ENCODE data around the gene FABP3.

FABP3 gene

DNA sequence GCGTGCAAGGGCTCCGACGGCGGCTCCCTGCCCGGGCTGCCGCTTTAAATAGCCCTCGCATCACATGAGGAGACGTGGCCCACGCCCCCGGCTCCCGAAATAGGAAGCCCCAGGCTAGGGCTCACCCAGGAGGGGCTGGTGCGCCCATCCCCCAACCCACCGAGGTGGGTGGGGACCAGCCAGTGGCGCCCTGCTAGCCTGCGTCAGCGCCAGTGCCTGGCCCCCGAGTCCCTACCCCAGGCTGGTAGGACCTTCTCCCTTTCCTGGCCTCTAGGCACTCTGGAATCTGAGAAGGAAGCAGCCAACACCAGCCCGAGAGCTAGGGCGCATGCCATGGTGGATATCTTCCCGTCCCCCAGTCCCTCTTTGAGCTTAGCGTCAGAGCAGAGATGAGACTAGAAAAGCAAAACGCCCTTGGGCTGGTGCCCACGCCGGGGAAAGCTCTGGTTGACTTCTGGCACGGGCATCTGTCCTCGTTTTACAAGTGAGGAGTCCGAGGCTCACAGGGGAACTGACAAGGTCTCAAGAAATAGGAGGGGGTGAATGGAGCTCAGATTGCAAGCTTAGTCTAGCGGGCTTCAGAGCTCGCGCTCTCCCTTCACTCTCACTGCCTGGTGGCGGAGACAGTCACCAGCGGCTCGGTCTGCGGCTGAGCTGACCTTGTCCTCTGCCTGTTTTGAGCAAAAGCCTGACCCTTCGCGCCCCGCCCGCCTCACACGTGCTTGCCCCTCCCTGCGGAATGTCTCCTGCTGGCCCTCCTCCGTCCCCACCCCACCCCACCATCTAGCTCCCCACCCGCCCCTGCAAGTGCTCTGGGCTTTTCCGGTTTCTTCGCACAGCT is at the start of gene FABP3:
Gene FABP3, minus strand, starts transcription at position 21 of the 841 bp plus-strand sequence. CDS start 62 bp downstream, outside the sequence.
- no peak for FAIRE-seq

DNA sequence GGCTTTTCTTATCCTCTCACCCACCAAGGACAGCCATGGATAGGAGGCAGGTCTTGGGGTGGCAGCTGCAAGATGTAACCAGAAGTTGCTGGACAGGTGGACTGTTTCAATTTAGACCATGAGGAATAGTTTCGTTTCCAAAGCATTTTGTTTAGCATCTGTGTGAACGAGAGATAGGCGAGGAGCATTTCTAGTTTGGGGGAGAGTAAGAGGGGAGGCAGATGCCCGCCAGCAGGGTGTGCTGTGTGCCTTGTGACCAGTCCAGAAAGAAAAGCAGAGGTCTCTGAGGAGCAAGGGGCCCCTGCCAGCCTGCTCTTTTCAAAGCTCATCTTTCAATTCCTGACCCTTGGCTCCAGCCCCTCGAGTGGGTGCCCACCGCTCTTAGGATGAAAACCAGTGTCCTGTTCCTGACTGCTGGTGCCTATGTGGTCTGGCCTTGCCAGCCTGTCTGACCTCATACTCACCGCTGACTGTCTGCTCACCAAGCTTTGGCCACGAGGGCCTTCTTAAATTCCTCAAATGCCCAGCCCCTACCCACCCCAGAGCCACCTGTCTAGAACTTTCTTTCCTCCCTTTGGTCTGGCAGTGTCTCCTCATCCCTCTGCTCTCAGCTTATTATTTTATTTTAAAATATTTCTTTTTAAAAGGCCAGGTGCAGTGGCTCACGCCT is 48.6 kb upstream of the FABP3 start:
- FAIRE-seq = no peak

GRCh38 chr1:31420716-31421115 is 47.8 kb upstream of the FABP3 start:
- FAIRE-seq = no peak

- FAIRE-seq = no peak
Observed at GRCh38 chr1:31418626-31419323, 45.9 kb upstream of the FABP3 start.

DNA sequence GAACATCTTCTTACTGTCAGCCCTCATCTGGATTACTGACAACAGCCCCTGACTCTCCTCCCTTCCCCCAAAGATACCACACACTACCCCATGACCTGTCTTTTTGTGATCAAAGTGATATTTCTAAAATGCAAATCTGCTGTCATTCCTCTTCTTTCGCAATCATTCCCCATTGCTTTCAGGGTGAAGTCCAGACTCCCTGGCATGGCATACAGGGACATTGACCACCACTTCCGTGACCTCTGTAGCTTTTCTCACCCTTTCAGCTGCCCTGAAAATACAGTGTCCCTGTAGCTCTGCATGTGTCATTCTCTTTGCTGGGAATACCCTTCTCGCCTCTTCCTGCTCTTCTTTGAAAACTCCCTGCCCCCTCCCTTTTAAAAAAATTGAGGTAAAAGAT is 44.3 kb upstream of the FABP3 start:
- no peak for FAIRE-seq

- no peak for FAIRE-seq
Observed at GRCh38 chr1:31416101-31416736, 43.3 kb upstream of the FABP3 start.

- FAIRE-seq = no peak
Observed at GRCh38 chr1:31415658-31416057, 42.8 kb upstream of the FABP3 start.

GRCh38 chr1:31414980-31415370 is 42.1 kb upstream of the FABP3 start:
- FAIRE-seq = no peak

DNA sequence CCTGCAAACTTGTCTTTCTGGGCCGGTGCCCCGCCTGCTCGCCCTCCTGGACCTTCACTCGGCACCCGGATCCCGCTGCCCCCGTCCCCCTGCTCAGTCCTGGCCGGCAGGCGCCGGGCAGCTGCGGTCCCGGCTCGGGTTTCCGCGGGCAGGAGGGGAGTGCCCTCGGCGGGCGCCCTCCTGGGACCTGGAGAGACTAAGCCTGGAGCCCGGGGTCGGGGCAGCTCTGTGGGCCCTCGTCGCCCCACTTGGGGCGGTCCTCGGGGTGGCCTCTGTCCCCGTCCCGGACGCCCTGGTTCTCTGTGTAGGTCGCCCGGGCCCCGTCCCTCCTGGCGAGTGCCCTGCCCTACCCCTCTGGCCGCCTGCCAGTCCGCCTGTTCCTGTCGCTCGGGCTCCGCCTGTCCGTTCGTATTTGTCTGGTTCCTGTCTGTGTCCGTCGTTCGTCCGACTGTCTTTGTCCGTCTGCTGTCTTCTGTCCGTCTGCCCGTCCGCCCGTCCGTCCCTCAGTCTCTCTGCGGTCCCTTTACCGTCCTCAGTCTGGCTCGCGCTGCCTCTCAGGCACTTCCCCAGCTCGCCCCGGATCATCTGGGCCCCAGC is 40.6 kb upstream of the FABP3 start:
- no peak for FAIRE-seq

DNA sequence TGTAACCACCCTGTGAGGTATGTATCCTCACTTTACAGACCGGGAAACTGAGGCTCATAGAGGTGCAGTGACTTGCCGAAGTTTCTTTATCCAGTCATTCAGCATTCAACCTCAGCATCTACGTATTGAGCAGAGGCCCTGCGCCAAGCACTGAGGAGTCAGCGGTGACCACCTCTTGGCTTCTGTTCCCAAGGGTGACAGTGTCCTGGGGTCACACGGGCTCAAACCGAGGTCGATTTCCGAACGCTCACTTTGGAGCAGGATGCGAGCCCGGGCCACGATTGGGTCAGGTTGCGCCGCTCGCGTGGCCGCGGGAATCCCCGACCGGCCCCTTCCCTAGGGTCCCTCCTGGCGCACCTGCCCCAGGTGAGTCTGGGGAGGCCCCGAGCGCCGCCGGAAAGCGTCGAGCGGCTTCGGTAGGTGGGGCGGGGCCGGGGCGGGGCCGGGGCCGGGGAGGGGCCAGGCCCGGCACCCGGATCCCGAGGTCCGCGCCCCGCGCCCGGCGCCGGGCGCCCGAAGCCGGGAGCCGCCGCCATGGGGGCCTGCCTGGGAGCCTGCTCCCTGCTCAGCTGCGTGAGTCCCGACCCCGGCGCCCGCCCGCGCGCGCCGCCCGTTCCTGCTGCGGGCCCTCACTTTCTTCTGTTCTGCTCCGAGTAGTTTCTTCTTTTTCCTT is 40.0 kb upstream of the FABP3 start, which contains the start of gene SERINC2:
Gene SERINC2, plus strand, starts transcription at position 482 of the 673 bp plus-strand sequence. Its CDS starts 53 bp downstream, at position 535.
- no peak for FAIRE-seq

- no peak for FAIRE-seq
Observed at GRCh38 chr1:31412205-31412604, 39.3 kb upstream of the FABP3 start.

GRCh38 chr1:31410871-31411270 is 38.0 kb upstream of the FABP3 start:
- FAIRE-seq = no peak

DNA sequence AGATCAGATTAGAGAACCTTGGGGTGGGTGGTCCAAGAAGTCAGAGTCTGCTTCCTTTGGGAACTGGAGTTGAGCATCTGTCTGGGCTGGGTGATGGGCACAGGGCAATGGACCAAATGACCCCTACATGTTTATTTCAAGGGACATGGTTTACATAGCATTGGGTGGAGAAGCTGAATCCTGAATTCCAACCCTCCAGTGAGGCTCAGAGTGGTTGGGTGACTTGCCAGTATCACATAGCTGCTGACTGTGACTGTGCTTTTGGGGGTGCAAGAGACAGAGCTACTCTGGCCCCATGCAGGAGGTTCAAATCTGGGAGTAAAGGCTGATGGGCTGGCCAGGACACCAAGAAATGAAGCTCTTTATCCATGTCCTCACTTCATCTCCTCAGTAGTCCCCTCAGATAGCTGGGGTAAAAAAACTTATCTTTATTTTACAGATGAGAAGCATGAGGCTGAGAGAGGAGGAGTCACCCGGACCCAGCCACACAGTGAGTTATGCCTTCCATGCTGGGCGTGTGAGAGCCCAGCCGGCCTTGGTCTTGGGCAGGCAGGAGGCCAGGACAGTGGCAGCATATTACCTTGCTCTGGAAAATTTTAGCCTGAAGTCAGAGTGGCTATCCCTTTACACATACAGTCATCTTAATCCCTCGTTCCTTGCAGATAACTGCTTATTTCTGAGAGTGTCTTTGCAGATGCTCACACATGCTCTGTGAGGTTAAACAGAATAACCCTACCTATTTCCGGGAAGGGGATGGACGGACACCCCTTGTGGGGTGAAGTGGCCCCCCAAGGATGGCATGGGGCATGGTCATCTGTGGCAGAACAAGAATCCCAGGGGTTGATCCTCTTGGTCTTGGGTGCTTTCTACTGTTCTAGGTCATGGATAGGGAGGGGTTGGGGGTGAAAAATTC is 37.3 kb upstream of the FABP3 start:
- FAIRE-seq = no peak

GRCh38 chr1:31408788-31409318 is 36.0 kb upstream of the FABP3 start:
- FAIRE-seq = no peak

DNA sequence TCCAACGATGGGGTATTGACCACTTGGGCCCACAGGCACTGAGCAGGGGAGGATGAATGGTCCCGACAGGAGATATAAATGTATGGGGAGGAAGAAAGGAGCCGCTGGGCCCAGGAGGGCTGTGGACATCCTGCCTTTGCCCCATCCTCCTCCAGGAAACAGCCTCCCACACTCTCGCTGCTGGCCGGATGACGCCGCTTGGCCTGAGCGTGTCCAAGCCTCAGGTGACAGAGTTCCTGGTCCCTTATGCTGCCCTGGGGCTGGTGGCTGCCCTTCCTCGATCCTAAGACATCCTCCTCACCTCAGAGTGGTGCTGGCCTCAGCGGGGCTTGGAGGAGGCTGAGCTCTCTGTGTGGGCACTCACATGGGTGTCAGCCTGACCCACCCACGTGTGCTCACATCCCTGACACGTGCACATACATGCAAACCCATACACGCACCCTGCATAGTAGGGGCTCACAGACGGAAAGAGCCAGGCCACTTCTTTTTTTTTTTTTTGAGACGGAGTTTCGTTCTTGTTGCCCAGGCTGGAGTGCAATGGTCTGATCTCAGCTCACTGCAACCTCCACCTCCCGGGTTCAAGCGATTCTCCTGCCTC is 34.3 kb upstream of the FABP3 start:
- FAIRE-seq = no peak

- FAIRE-seq = no peak
Observed at GRCh38 chr1:31405578-31406245, 32.8 kb upstream of the FABP3 start.

- FAIRE-seq = no peak
Observed at GRCh38 chr1:31401241-31401640, 28.4 kb upstream of the FABP3 start.

GRCh38 chr1:31400393-31400792 is 27.5 kb upstream of the FABP3 start:
- FAIRE-seq = no peak

DNA sequence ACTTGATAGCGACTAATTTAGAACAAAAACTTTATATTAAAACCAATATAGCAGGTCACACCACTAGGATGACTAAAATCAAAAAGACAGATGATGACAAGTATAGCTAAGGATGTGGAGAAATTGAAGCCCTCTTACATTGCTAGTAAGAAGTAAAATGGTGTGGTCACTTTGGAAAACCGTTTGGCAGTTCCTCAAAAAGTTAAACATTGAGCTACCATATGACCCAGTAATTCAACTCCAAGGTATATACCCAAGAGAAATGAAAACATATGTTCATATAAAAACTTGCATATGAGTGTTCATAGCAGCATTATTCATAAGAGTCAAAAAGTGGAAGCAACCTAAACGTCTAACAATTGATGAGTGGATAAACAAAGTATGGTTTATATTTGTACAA is 27.1 kb upstream of the FABP3 start:
- no peak for FAIRE-seq

- FAIRE-seq = no peak
Observed at GRCh38 chr1:31398246-31398645, 25.4 kb upstream of the FABP3 start.
